HG03175 (cell line): Measurements from ENCODE around the gene XYLT2.
"Not testable (repeated sequence)": the region's sequence is repeated elsewhere in the genome, so short reads cannot be mapped to it uniquely, and the experiment has no call there.

Experiments
- ATAC-seq: cut with Tn5 transposase; IDR thresholded peaks from one replicate; pipeline ENCODE4 v1.9.1; 2021; ENCODE audit warnings: mild to moderate bottlenecking, moderate library complexity; ENCODE audit not compliant: unreplicated experiment

Gene XYLT2

DNA sequence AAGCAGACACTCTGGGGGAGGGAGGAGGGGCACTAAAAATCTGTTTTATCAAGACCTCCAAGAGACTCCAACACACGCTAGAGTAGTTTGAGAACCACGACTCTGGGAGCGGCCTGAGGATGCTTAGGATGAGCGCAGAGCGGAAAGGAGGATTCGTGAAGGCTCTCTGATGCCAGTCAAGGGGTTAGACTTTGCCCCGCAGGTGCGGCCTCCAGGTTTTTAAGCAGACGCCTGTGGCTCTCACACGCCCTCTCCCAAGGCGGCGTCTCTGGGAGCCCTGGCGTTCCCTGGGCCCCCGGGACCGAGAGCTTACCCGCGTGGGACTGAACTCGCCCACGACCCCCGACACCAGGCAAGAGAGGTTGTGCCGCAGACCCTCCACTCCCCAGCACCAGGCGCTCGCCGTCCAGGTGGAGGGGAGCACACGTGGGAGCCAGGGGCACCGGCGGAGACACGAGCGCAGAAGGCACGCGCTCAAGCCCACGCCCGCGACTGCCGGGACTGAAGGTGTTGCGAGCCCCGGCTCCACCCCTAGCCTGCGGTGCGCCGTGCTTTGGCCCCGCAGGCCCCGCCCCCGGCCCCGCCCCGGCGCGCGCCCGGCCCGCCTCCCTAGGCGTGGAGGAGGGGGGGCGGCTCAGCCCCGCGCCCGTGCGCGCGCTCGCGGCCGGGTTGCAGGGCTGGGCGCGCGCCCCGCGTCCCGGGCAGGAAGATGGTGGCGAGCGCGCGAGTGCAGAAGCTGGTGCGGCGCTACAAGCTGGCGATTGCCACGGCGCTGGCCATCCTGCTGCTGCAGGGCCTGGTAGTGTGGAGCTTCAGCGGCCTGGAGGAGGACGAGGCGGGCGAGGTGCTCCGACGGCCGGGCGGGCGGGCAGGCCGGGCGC, at the start of gene XYLT2:
TSS of gene XYLT2 (plus strand) at position 695 of the 881 bp plus-strand sequence. CDS start at position 710, 15 bp downstream.
- peak; percentile 78 for ATAC-seq

DNA sequence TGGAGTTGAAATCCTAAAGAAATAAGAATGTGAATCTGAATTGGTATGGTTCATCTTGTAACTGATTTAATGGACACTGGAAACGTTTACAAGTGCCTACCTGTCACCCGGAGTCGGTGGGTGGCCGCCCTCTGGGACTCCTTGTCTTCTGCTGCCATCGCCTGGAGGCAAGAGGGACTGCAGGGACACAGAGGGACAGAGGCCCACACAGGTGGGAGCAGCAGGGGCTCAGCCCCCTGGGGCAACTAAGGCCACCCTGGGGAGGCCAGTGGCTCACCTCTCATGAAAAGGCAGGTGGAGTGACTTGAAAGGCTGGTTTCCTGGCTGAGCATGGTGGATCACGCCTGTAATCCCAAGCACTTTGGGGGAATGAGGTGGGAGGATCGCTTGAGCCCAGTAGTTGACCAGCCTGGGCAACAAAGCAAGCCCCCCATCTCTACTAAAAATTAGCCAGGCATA, 48.5 kb upstream of the XYLT2 start:
- peak; percentile 65 for ATAC-seq

DNA sequence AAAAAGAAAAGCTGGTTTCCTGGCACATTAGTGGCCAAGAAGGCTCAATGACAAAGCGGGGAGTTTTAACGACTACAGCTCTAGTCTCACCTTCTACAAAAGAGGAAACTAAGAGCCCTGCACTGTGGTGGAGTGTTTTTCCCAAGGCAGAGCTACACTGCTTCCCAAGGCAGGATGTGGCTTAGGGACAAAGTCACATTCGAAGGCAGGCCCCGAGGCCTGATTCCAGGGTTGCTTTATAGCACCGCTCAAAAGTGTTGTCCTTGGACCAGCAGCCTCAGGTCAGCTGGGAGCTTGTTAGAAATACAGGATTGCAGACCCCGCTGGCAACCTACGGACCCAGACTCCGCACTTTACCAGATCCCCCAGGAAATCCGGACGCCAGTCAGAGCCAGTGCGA, 47.9 kb upstream of the XYLT2 start:
- no peak for ATAC-seq

DNA sequence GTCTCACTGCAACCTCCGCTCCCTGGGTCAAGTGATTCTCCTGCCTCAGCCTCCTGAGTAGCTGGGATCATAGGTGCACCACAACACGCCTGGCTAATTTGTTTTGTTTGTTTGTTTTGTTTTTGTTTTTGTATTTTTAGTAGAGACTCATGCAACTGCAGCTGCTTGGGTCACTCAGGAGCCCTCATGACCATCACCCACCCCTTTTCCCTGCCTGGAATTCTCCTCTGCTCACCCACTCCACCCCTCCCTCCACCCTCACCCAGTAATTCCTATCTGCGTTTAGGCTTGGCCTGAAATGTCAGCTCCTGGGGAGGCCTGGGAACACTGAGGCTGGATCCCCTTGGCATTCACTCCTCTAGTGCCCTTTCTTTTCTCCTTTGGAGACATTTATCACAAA, 46.1 kb upstream of the XYLT2 start:
- ATAC-seq: no peak

DNA sequence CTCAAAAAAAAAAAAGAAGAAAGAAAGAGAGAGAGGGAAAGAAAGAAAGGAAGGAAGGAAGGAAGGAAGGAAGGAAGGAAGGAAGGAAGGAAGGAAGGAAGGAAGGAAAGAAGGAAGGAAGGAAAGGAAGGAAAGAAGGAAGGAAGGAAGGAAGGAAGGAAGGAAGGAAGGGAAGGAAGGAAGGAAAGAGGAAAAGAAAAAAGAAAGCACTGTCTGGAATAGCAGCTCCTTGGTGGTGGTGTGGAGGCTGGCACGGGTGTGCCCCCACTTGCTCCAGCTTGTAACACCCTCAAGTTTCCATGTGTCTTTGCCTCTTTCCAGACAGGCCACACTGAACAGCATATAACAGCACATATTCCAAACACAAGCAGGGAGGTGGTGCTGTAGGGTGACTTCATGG, 45.1 kb upstream of the XYLT2 start:
- not testable (repeated sequence) for ATAC-seq

DNA sequence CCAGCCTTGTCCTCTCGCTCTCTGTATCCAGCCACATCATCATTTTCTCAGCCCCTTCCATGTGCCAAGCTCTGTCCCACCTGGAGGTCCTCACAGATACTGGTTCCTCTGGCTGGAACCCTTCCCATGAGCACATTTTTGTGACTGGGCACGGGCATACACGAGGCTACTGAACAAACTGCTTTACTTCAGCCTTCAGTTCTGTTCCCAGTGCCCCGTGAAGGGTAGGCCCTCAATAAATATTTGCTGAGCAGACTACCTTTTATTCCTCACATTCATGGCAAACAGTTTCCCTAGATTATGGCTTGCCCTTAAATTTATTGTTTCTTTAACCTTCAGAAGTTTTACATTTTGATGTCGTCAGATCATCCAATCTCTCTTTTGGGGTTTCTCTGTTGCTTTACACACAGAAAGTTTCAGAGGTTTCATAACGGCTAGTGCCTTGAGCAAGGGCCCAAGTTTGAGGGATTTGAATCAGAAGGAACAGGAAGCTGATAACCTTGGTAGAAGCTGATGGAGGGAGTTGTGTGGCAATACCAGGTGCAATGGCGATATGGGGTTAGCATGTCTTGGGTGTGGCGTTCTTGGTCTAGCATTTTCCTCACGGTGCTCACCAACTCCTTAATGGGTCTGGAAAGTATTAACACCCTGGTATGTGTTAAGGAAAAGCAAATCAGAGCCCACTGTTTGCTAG, 43.9 kb upstream of the XYLT2 start:
- no peak for ATAC-seq

DNA sequence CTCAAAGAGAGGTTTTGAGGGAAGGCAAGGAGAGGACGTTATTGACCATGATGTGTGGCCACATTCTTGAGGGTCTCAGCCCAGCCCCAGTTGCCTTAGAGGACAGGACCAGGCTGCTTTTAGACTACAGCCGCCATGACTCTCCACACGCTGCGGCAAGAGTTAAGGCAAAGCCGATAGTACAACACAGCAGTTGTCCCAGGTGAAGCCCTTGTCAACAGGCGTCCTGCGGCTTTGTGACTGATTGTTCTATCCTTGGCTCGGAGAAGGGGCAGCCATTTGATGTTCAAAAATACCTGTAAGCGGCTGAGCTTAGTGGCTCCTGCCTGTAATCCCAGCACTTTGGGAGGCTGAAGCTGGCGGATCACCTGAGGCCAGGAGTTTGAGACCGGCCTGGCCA, 42.9 kb upstream of the XYLT2 start:
- ATAC-seq: no peak

DNA sequence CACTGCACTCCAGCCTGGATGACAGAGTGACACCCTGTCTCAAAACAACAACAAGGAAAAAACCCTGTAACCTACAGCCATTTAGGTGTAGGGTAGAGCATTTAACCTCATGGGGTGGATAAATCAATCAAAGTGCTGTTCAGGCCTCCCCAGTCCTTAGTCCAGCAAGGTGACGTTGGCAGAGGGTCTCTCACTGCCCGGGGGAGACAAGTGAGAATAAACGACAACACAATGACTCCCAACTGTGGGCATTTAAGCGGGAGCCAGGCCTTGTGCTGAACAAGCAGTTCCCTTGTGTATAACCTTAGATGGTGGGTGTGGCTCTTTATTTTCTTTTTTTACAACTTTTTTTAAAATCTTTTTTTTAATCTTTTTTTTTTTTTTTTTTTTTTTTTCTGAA, 42.3 kb upstream of the XYLT2 start:
- ATAC-seq: no peak

DNA sequence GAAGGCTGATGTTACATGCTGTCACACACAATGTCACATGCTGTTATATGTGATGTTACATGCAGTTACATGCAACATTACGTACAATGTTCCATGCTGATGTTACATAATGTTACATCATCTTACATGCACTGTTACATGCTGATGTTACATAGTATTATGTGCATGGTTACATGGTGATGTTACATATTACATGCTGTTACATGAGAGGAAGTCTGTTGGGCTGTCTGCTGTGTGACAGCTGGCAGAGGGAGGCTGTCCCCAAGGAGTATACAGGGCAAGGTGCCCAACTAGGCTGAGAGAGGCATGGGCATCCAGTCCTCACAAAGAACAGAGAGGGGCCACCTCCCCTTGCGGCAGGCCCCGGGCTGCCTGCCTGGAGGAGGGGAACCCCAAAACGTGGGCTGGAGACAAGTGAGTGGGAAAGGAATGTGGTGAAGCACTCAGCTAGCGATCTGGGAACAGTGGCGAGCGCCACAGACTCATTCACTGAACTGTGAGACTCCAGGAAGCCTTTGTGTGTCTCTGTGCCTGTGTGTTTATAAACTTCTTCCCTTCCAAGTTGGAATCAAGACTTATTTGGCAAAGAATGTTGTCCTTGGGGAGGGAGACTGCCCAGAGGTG, 41.0 kb upstream of the XYLT2 start:
- no peak for ATAC-seq

DNA sequence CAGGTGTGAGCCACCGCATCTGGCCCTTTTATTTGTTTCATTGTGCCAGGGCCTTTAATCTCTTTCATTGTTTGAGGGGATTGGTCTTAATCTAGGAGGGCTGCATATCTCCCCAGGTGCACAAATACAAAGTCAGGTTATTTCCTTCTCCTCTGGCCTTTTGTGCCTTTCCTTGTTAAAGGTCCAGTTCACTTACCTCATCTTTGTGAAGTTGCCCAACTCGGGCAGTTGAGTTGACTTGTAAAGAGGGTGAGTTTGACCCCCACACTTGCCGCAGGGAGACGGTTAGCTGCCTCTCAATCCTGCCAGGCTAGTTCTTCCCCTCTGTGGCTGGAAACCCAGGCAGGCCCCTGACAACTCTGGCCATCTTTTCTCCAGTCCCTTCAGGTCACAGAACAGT, 38.3 kb upstream of the XYLT2 start:
- no peak for ATAC-seq

DNA sequence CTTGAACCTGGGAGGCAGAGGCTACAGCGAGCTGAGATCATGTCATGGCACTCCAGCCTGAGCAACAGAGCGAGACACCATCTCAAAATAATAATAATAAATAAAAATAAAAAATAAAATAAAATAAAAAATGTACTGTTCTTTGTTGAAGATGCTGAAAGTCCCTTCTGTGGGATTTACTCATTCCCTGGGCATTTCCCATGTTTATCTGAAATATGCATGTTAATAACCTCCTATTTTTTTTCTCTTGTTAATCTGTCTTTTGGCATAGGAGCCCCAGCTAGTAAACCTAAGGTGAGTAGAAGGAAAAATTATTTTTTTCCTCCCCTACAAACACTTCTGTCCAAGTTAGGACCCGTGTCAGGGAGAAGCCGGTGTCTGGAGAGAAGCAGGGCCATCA, 37.3 kb upstream of the XYLT2 start:
- ATAC-seq: no peak

DNA sequence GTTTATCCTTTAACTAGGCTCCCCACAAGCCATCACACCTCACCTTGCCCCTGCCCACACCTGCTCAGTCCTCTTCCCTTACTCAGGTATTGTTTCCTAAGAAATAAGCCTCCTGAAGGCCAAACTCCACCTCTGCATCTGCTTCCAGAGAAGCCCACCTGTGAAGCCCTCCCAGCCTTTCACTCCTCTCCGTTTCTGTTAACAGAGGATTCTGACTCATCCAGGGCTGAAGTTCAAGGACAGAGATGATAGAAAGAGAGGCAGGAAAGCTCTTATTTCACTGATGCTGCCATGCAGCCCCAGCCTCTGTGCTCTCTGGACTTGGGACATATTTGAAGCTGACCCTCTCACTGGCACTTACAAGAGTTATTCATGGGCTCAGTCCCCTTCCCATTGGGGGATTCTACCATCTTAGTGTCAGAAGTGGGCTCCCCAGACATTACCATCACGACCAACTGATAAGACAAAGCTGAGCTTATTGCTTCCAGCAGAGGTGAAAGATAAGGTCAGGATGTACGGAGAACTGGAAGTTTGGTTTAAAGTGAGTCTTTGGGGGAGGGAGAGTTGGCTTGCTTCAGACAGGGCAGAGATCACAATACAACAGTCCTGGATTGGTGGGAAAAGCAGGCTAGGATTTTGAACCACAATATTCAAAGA, 35.3 kb upstream of the XYLT2 start:
- ATAC-seq: no peak

DNA sequence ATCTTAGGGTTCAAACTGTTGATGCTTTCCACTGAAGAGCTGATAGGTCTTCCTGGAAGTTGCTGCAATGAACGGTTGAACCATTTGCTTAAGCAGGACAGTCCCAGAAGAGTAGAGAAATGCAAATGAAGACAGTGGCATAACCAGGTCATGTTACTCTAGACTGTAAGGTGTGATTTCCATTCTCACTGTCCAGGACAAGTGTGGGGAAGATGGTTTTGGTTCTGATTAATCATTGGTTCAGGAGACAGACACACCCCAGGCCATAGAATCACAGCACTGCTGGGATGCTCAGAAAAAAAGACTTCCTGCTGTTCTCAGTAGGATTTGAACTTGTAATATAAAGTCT, 34.8 kb upstream of the XYLT2 start:
- ATAC-seq: peak; percentile 64

DNA sequence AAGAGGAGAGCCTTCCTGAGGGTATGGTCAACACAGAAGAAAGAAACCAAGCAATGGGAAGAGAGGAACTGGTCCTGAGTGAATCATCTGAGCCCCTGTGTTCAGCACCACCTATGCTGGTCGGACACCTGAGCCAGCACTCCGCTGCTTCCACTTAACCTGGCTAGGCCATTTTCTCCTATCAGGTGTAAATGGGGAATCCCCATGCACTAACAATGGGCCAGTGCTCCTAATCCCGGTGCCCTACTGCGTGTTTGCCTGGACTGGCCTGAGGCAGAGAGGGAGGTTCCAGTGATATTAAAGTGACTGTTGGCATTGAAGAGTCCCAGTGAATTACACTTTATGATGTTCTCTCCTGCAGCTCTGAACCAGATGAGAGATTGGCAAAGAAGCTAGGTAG, 34.4 kb upstream of the XYLT2 start:
- ATAC-seq: no peak

DNA sequence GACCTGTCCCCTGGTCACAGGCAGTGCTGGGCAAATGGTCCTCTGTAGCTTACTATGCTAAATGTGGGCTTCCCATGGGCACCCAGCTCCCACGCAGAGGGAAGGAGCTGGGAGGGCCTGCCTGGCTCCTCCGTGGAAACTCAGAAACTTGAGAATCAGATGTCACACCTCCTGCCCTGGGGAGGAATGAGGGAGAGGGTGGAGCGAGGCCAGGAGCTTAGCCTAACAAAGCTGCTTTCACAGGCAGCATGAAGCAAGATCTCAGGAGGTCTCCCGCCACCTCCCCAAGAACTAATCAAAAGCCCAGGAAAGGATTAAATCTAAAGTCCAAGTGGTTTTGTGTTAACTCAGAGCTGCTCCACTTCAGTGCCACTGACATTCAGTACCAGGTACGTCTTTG, 33.6 kb upstream of the XYLT2 start:
- no peak for ATAC-seq

DNA sequence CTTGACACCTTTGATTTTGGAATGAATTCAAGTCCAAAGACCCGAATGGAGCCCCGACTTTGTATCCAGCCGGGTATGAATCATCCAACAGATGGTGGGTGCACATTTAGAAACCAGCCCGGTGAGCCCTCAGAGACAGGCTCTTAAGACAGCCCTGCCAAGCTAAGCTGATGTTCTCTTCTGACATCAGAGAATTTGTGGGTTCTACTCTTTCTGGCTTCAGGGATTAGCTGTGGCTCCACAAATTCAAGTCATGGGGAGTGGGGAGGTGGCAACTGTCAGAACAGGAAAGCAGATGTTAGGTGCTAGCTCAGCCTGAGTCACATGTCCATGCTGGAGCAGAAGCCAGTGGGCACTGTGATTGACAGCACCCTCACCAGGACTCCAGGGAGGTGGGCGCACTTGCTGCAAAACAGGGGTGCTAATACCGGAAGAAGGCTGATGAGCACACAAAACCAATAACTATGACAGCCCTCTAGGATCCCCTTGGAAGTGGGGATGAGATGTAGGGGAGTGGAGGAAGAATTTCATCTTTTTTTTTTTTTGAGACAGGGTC, 31.4 kb upstream of the XYLT2 start:
- no peak for ATAC-seq

DNA sequence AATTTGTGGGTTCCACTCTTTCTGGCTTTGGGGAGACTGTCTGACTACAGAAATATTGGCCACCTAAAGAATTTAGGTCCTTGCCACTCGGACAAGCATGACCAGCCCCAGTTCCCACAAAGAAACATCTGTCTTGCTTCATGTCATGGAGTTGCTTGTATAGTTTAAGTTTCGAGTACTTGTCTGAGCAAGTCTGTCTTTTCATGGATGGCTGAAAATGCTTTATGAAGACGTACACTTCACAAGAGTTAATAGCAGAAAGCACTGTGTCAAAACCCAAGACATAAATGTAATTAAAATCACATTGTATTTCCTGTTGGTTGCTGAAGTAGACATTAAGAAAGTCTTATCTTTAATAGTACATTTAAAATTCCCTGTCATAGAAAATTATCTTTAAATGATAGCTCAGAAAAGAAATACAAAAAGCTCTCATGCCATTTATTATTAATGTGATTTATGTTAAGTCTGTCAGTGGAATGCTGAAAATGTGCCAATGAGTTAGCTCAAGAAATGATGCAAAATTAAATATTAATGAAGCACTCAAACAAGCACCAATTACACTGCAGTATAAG, 29.8 kb upstream of the XYLT2 start:
- ATAC-seq: no peak

DNA sequence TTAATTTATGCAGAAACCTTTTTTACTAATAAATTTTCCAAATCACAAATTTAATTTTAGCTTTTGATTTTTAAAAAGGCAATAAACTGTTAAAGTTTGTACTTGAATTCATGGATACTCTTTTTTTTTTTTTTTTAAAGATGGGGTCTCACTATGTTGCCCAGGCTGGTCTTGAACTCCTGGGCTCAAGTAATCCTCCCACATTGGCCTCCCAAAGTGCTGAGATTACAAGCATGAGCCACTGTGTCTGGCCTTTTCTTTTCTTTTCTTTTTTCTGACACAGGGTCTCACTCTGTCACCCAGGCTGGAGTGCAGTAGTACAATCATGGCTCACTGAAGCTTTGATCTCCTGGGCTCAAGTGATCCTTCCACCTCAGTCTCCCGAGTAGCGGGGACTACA, 29.3 kb upstream of the XYLT2 start:
- not testable (repeated sequence) for ATAC-seq

DNA sequence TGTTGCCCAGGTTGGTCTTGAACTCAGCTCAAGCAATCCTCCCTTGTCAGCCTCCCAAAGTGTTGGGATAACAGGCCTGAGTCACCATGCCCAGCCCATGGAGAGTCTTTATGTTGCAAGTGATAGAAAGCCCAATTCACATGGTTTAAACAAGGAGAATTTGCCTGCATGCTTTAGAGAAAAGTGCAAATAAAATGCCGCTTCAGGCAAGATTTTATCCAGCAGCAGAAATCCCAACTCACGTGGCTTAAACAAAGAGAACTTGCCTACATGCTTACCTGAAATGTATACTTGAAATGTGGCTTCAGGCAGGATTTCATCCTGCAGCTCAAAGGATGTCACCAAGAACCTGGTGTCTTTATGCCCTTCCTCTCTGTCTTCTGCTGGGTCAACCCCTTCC, 28.8 kb upstream of the XYLT2 start:
- ATAC-seq: no peak

DNA sequence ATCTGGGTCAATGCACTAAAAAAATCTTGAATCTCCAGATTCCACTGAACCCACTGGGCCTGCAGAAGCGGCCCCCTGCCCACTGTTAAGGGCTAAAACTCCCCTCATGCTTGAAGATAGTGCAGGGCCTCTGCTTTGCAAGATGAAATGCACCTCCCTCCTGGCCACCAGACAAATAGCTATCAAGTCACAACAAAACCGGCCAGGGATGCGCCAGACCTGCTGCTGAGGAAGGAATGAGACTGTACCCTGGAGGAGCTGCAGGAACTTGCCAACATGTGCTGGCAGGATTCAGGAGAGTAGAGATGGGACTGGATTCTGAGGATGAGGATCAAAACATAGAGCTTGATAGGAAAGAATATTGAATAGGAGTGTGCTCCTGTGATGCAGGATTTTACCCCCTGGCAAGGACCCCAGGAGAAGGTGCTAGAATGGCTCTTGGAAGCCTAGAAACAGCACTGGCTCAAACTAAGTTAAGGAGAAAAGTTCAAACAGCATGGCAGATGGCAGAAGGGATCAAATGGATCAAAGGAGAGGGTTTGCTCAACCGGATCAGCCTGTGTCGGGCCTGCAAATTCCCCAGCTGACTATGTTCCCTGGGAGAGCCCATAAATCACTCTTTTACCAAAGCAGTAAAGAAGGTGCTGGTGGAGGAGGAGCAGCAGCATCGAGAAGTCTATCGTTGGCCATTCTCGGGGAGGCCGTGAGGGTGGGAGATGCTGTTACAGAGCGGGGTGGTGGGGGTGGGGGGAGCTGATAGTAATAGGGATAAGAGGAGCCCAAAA, 27.2 kb upstream of the XYLT2 start:
- ATAC-seq: no peak
